H1 (cell line): Measurements from ENCODE around the gene FAM162A. TPM values are rescaled to one million over a fixed set of nuclear protein-coding genes. Genes with fewer than 3 reads are reported as not detected.

ENCODE experiments used
- KDM5A ChIP-seq: fragments of 200-600 bp; IDR thresholded peaks from 2 replicates; pipeline ENCODE4 v1.7.1; 2012; ENCODE audit warnings: mild to moderate bottlenecking, low read length, inconsistent platforms, mixed read lengths
- polyA plus RNA-seq, 7 experiments: library from polyadenylated mRNA; depleted of rRNA in 3 of 7; stranded (reverse) in 5 of 7; unstranded in 2 of 7; fragments of >200 nt in 5 of 7; fragments of 200-250 nt in 2 of 7; gene quantifications; 1 replicate in 5 of 7; 2 replicates in 1 of 7; 4 replicates in 1 of 7; pipeline versions ENCODE4 v1.2.1 to v1.2.3, GENCODE V29; 2011 to 2013; ENCODE audit warnings: missing spikeins in 2 of 7, mixed read lengths in 2 of 7
- total RNA-seq: library from RNA; stranded (reverse); fragmentation: NEBNext Ultra II Directional; extraction: Animal tissue kit (Norgen Biotek cat#: 25700); gene quantifications from 2 replicates; pipeline ENCODE4 v1.2.1, GENCODE V29; 2021
- TF ChIP-seq, protein P1 (sequence below): fragments of 300-600 bp; sonication (generic); IDR thresholded peaks from 2 replicates; pipeline ENCODE4 v1.7.1; 2012; ENCODE audit warnings: low read length, moderate library complexity, mild to moderate bottlenecking, inconsistent platforms; ENCODE audit not compliant: insufficient replicate concordance

Gene FAM162A
- total and polyA plus RNA-seq, 2 of the 8 experiments (the other 6 are each of a cell fraction or from before 2014, with no cell fraction given), result 38.2 to 59.7 TPM

DNA sequence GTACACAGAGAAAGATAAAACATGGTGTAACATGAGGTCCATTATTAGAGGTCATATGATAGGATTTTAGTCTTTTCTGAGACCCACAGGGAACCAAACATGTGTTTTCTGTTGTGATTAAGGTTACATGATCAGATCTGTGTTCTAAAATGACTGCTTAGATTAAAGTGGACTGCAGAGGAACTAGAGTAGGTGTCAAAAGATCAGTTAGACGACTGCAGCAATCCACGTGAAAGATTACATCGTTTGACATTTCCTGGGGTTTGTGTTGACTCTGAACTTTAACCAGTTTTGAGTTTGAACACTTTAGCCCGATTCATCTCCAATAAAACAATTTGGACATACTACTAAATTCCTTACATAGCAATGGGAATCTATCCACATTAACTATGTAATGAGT, 6.0 kb upstream of the FAM162A start (continued):
- TF ChIP-seq, protein P1, sequence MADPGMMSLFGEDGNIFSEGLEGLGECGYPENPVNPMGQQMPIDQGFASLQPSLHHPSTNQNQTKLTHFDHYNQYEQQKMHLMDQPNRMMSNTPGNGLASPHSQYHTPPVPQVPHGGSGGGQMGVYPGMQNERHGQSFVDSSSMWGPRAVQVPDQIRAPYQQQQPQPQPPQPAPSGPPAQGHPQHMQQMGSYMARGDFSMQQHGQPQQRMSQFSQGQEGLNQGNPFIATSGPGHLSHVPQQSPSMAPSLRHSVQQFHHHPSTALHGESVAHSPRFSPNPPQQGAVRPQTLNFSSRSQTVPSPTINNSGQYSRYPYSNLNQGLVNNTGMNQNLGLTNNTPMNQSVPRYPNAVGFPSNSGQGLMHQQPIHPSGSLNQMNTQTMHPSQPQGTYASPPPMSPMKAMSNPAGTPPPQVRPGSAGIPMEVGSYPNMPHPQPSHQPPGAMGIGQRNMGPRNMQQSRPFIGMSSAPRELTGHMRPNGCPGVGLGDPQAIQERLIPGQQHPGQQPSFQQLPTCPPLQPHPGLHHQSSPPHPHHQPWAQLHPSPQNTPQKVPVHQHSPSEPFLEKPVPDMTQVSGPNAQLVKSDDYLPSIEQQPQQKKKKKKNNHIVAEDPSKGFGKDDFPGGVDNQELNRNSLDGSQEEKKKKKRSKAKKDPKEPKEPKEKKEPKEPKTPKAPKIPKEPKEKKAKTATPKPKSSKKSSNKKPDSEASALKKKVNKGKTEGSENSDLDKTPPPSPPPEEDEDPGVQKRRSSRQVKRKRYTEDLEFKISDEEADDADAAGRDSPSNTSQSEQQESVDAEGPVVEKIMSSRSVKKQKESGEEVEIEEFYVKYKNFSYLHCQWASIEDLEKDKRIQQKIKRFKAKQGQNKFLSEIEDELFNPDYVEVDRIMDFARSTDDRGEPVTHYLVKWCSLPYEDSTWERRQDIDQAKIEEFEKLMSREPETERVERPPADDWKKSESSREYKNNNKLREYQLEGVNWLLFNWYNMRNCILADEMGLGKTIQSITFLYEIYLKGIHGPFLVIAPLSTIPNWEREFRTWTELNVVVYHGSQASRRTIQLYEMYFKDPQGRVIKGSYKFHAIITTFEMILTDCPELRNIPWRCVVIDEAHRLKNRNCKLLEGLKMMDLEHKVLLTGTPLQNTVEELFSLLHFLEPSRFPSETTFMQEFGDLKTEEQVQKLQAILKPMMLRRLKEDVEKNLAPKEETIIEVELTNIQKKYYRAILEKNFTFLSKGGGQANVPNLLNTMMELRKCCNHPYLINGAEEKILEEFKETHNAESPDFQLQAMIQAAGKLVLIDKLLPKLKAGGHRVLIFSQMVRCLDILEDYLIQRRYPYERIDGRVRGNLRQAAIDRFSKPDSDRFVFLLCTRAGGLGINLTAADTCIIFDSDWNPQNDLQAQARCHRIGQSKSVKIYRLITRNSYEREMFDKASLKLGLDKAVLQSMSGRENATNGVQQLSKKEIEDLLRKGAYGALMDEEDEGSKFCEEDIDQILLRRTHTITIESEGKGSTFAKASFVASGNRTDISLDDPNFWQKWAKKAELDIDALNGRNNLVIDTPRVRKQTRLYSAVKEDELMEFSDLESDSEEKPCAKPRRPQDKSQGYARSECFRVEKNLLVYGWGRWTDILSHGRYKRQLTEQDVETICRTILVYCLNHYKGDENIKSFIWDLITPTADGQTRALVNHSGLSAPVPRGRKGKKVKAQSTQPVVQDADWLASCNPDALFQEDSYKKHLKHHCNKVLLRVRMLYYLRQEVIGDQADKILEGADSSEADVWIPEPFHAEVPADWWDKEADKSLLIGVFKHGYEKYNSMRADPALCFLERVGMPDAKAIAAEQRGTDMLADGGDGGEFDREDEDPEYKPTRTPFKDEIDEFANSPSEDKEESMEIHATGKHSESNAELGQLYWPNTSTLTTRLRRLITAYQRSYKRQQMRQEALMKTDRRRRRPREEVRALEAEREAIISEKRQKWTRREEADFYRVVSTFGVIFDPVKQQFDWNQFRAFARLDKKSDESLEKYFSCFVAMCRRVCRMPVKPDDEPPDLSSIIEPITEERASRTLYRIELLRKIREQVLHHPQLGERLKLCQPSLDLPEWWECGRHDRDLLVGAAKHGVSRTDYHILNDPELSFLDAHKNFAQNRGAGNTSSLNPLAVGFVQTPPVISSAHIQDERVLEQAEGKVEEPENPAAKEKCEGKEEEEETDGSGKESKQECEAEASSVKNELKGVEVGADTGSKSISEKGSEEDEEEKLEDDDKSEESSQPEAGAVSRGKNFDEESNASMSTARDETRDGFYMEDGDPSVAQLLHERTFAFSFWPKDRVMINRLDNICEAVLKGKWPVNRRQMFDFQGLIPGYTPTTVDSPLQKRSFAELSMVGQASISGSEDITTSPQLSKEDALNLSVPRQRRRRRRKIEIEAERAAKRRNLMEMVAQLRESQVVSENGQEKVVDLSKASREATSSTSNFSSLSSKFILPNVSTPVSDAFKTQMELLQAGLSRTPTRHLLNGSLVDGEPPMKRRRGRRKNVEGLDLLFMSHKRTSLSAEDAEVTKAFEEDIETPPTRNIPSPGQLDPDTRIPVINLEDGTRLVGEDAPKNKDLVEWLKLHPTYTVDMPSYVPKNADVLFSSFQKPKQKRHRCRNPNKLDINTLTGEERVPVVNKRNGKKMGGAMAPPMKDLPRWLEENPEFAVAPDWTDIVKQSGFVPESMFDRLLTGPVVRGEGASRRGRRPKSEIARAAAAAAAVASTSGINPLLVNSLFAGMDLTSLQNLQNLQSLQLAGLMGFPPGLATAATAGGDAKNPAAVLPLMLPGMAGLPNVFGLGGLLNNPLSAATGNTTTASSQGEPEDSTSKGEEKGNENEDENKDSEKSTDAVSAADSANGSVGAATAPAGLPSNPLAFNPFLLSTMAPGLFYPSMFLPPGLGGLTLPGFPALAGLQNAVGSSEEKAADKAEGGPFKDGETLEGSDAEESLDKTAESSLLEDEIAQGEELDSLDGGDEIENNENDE, result no peak
- no peak for TF ChIP-seq KDM5A
- TF ChIP-seq, all 59 proteins: peak for 0
